Astrocyte (in vitro differentiated cells and primary cell): ENCODE measurements around the gene SLC7A6OS.

Experiments
- CTCF ChIP-seq: IDR thresholded peaks from 2 replicates; pipeline ENCODE4 v1.5.1; 2011; ENCODE audit warnings: low read depth, mild to moderate bottlenecking, inconsistent platforms, low read length, moderate library complexity; ENCODE audit not compliant: insufficient read depth
- EZH2 ChIP-seq: IDR thresholded peaks from 2 replicates; pipeline ENCODE4 v1.6.1; 2012; ENCODE audit warnings: mild to moderate bottlenecking, low read length, inconsistent platforms; ENCODE audit not compliant: insufficient read depth

- TF ChIP-seq CTCF (no peak), EZH2 (no peak)
These were observed 9.8 kb downstream of the SLC7A6OS start for GRCh38 chr16:68300734-68301459.
